Neural cell (in vitro differentiated cells): Measurements from ENCODE around the gene GET4. TPM values are rescaled to one million over a fixed set of nuclear protein-coding genes. Genes with fewer than 3 reads are reported as not detected.

Experiments
- H2AFZ ChIP-seq: fragments of 200-600, 300-800 bp; sonication (generic), shearing (Covaris generic); 2 replicates; pipeline ENCODE4 v1.6.0; 2014; ENCODE audit warnings: low read depth, mild to moderate bottlenecking, antibody characterized with exemption, low read length, moderate library complexity
- H3F3A ChIP-seq: fragments of 200-600 bp; shearing (Covaris generic); 2 replicates; pipeline ENCODE4 v1.6.1; 2016; ENCODE audit warnings: mild to moderate bottlenecking, moderate library complexity, mixed read lengths, antibody characterized with exemption, low read length; ENCODE audit not compliant: insufficient read depth, poor library complexity, severe bottlenecking
- H3K27ac ChIP-seq: fragments of 200-600, 300-800 bp; sonication (generic), shearing (Covaris generic); 2 replicates; pipeline ENCODE4 v1.5.1; 2014; ENCODE audit warnings: mild to moderate bottlenecking, low read length, moderate library complexity
- H3K27me3 ChIP-seq: fragments of 300-800, 200-600 bp; sonication (generic), shearing (Covaris generic); 2 replicates; pipeline ENCODE4 v1.6.0; 2014; ENCODE audit warnings: mild to moderate bottlenecking, low read depth, low read length, moderate library complexity; ENCODE audit not compliant: insufficient read depth
- H3K36me3 ChIP-seq: fragments of 300-800, 200-600 bp; sonication (generic), shearing (Covaris generic); 2 replicates; pipeline ENCODE4 v1.5.1; 2014; ENCODE audit warnings: mild to moderate bottlenecking, antibody characterized with exemption, low read length, moderate library complexity; ENCODE audit not compliant: insufficient read depth
- H3K4me2 ChIP-seq: fragments of 300-800, 200-600 bp; sonication (generic), shearing (Covaris generic); 2 replicates; pipeline ENCODE4 v1.6.0; 2014; ENCODE audit warnings: mild to moderate bottlenecking, low read length
- H3K4me3 ChIP-seq: fragments of 300-800, 200-600 bp; sonication (generic), shearing (Covaris generic); 2 replicates; pipeline ENCODE4 v1.5.1; 2014; ENCODE audit warnings: mild to moderate bottlenecking, low read length, moderate library complexity
- H3K79me2 ChIP-seq: fragments of 200-600 bp; shearing (Covaris generic); replicated peaks from 2 replicates; pipeline ENCODE4 v1.6.0; 2014; ENCODE audit warnings: mild to moderate bottlenecking, low read length, moderate library complexity; ENCODE audit not compliant: insufficient read depth
- H3K9ac ChIP-seq: fragments of 300-800, 200-600 bp; sonication (generic), shearing (Covaris generic); 2 replicates; pipeline ENCODE4 v1.6.1; 2016; ENCODE audit warnings: mild to moderate bottlenecking, low read length, mixed read lengths
- H3K9me2 ChIP-seq: fragments of 200-600 bp; shearing (Covaris generic); 2 replicates; pipeline ENCODE4 v1.6.1; 2016; ENCODE audit warnings: mild to moderate bottlenecking, low read length, mixed read lengths; ENCODE audit not compliant: insufficient read depth
- H3K9me3 ChIP-seq: fragments of 200-600, 300-800 bp; sonication (generic), shearing (Covaris generic); 2 replicates; pipeline ENCODE4 v1.6.1; 2016; ENCODE audit warnings: mild to moderate bottlenecking, mixed run types, low read length, moderate library complexity, mixed read lengths
- H4K20me1 ChIP-seq: fragments of 200-600 bp; shearing (Covaris generic); 2 replicates; pipeline ENCODE4 v1.6.1; 2016; ENCODE audit warnings: mild to moderate bottlenecking, mixed run types; ENCODE audit not compliant: insufficient read depth
- EP300 ChIP-seq: fragments of 450-650 bp; conservative IDR thresholded peaks from 2 replicates; pipeline ENCODE4 v1.6.1; 2014; ENCODE audit warnings: antibody characterized with exemption, mild to moderate bottlenecking, moderate library complexity; ENCODE audit not compliant: poor library complexity, severe bottlenecking
- EZH2 ChIP-seq: fragments of 200-600, 300-800 bp; shearing (Covaris generic), sonication (generic); IDR thresholded peaks from 2 replicates; pipeline ENCODE4 v1.6.1; 2014; ENCODE audit warnings: antibody characterized with exemption, low read length, borderline replicate concordance, mild to moderate bottlenecking; ENCODE audit not compliant: insufficient read depth, poor library complexity, severe bottlenecking
- MXI1 ChIP-seq: fragments of 450-650 bp; conservative IDR thresholded peaks from 2 replicates; pipeline ENCODE4 v1.6.1; 2014; ENCODE audit warnings: antibody characterized with exemption, mild to moderate bottlenecking; ENCODE audit not compliant: poor library complexity, severe bottlenecking
- POLR2AphosphoS5 ChIP-seq: IDR thresholded peaks from 2 replicates; pipeline ENCODE4 v1.6.1; 2012
- RAD21 ChIP-seq: fragments of 450-650 bp; conservative IDR thresholded peaks from 2 replicates; pipeline ENCODE4 v1.6.1; 2014; ENCODE audit warnings: antibody characterized with exemption, mild to moderate bottlenecking, moderate library complexity
- SMC3 ChIP-seq: fragments of 450-650 bp; conservative IDR thresholded peaks from 2 replicates; pipeline ENCODE4 v1.6.1; 2014; ENCODE audit warnings: antibody characterized with exemption, mild to moderate bottlenecking, moderate library complexity; ENCODE audit not compliant: poor library complexity
- TAF1 ChIP-seq: IDR thresholded peaks from 2 replicates; pipeline ENCODE4 v1.6.1; 2012; ENCODE audit warnings: low read depth
- polyA plus RNA-seq: library from polyadenylated mRNA; depleted of rRNA; stranded (reverse); fragments of >200 nt; gene quantifications from 2 replicates; pipeline ENCODE4 v1.2.3, GENCODE V29; 2014
- TF ChIP-seq, protein P1 (sequence below): IDR thresholded peaks from 2 replicates; pipeline ENCODE4 v1.6.1; 2012; ENCODE audit warnings: borderline replicate concordance
- TF ChIP-seq, protein P2 (sequence below): fragments of 450-650 bp; IDR thresholded peaks from 2 replicates; pipeline ENCODE4 v1.5.1; 2014; ENCODE audit warnings: antibody characterized with exemption, mild to moderate bottlenecking, moderate library complexity; ENCODE audit not compliant: poor library complexity, severe bottlenecking

GET4 gene
- polyA plus RNA-seq, 1 donor from 2014 or later: 63.8 TPM

DNA sequence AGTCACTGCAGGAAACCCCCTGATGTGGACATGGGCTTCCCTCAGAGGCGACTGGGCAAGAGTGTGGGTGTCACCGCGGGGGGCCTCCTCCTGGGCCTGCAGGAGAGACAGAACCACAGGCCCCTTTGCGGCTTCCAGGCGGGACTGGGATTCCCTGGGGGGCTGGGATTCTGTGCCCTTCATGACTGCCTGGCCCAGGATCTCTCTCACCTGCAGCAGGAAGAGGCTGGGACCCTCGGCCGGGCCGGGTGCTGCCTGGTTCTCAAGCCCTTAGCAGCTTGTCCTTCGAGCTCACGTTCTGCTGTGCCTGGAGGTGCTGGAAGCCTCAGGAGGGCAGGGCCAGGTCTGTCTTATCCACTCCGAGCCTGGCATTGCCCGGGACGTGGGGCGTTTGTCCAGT, 32.3 kb upstream of the GET4 start:
- TF ChIP-seq, protein P1, sequence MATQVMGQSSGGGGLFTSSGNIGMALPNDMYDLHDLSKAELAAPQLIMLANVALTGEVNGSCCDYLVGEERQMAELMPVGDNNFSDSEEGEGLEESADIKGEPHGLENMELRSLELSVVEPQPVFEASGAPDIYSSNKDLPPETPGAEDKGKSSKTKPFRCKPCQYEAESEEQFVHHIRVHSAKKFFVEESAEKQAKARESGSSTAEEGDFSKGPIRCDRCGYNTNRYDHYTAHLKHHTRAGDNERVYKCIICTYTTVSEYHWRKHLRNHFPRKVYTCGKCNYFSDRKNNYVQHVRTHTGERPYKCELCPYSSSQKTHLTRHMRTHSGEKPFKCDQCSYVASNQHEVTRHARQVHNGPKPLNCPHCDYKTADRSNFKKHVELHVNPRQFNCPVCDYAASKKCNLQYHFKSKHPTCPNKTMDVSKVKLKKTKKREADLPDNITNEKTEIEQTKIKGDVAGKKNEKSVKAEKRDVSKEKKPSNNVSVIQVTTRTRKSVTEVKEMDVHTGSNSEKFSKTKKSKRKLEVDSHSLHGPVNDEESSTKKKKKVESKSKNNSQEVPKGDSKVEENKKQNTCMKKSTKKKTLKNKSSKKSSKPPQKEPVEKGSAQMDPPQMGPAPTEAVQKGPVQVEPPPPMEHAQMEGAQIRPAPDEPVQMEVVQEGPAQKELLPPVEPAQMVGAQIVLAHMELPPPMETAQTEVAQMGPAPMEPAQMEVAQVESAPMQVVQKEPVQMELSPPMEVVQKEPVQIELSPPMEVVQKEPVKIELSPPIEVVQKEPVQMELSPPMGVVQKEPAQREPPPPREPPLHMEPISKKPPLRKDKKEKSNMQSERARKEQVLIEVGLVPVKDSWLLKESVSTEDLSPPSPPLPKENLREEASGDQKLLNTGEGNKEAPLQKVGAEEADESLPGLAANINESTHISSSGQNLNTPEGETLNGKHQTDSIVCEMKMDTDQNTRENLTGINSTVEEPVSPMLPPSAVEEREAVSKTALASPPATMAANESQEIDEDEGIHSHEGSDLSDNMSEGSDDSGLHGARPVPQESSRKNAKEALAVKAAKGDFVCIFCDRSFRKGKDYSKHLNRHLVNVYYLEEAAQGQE: no peak
- TF ChIP-seq, protein P2, sequence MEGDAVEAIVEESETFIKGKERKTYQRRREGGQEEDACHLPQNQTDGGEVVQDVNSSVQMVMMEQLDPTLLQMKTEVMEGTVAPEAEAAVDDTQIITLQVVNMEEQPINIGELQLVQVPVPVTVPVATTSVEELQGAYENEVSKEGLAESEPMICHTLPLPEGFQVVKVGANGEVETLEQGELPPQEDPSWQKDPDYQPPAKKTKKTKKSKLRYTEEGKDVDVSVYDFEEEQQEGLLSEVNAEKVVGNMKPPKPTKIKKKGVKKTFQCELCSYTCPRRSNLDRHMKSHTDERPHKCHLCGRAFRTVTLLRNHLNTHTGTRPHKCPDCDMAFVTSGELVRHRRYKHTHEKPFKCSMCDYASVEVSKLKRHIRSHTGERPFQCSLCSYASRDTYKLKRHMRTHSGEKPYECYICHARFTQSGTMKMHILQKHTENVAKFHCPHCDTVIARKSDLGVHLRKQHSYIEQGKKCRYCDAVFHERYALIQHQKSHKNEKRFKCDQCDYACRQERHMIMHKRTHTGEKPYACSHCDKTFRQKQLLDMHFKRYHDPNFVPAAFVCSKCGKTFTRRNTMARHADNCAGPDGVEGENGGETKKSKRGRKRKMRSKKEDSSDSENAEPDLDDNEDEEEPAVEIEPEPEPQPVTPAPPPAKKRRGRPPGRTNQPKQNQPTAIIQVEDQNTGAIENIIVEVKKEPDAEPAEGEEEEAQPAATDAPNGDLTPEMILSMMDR: no peak
- TF ChIP-seq EZH2: no peak
- TF ChIP-seq EP300: no peak
- no peak for TF ChIP-seq POLR2AphosphoS5
- TF ChIP-seq MXI1: no peak
- TF ChIP-seq SMC3: no peak
- TF ChIP-seq RAD21: no peak
- TF ChIP-seq TAF1: no peak

DNA sequence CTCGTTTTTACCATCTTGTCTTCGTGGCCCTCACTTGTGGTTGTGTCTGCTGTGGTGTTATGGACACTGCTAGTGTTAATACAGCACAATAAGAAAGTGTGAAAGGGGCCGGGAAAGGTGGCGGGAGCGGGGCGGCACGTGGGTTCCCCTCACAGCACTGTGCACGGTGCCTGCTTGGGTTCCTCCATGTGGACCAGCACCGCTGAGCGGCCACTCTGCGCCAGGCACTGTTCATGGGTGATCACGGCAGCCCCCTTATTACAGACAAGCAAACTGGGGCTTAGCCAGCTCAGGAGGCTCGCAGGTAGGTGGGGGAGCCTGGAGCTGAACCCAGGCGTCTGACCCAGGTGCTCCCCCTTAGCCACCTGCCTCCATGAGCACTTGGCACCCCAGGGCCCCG, 31.8 kb upstream of the GET4 start:
- H3K36me3 ChIP-seq: no peaks in the 10 kb centered on the region

More for the DNA sequence above, 32.3 kb upstream of the GET4 start:
- H3K9me3 ChIP-seq: no peaks in the 10 kb centered on the region
- no peak overlapping the region for H3K4me3 ChIP-seq
- H3K9ac ChIP-seq: no peak overlapping the region
- no peaks in the 10 kb centered on the region for H3K36me3 ChIP-seq
- no peak overlapping the region for H3K4me2 ChIP-seq
- H3K9me2 ChIP-seq: no peaks in the 10 kb centered on the region
- no peaks in the 10 kb centered on the region for H3K79me2 ChIP-seq
- H2AFZ ChIP-seq: no peak overlapping the region
- no peaks in the 10 kb centered on the region for H3F3A ChIP-seq
- H4K20me1 ChIP-seq: no peaks in the 10 kb centered on the region
- no peaks in the 10 kb centered on the region for H3K27me3 ChIP-seq
- no peak overlapping the region for H3K27ac ChIP-seq

More for the DNA sequence above, 31.8 kb upstream of the GET4 start:
- Histone ChIP-seq H3K27ac (no peak overlapping the region), H2AFZ (no peak overlapping the region), H3K4me3 (no peak overlapping the region), H3K9ac (no peak overlapping the region), H3K79me2 (no peaks in the 10 kb centered on the region), H3K27me3 (no peaks in the 10 kb centered on the region), H3K9me3 (no peaks in the 10 kb centered on the region), H3K9me2 (no peaks in the 10 kb centered on the region), H3K4me2 (no peak overlapping the region), H4K20me1 (no peaks in the 10 kb centered on the region), H3F3A (no peaks in the 10 kb centered on the region)
- TF ChIP-seq SMC3 (no peak), MXI1 (no peak), EP300 (no peak), TAF1 (no peak), EZH2 (no peak), RAD21 (no peak), POLR2AphosphoS5 (no peak)
- TF ChIP-seq, protein P1: no peak
- TF ChIP-seq, protein P2: no peak
